Colon (tissue), 2 donors: ENCODE data around the gene VAV2.

Experiments used
- FAIRE-seq: peaks from 2 replicates; lab custom pipeline; 2012; peaks lifted over from hg19 to GRCh38; lab: Jason Lieb, UNC
- donor health status: control.
- donor health status: control.

The VAV2 gene

GRCh38 chr9:133950629-133951111, 41.5 kb downstream of the VAV2 start:
- FAIRE-seq: no peak

GRCh38 chr9:133950192-133950591, 41.9 kb downstream of the VAV2 start:
- no peak for FAIRE-seq

GRCh38 chr9:133949486-133950061, 42.5 kb downstream of the VAV2 start:
- FAIRE-seq: no peak

GRCh38 chr9:133948561-133949485, 43.3 kb downstream of the VAV2 start:
- no peak for FAIRE-seq

- no peak for FAIRE-seq
Observed at GRCh38 chr9:133948131-133948530, 44.0 kb downstream of the VAV2 start.

- FAIRE-seq: no peak
Observed at GRCh38 chr9:133946840-133947486, 45.2 kb downstream of the VAV2 start.

GRCh38 chr9:133945977-133946753, 46.0 kb downstream of the VAV2 start:
- no peak for FAIRE-seq

- FAIRE-seq: no peak
Observed at GRCh38 chr9:133945314-133945975, 46.7 kb downstream of the VAV2 start.

- FAIRE-seq: no peak
Observed at GRCh38 chr9:133944746-133945135, 47.4 kb downstream of the VAV2 start.

GRCh38 chr9:133943781-133944745, 48.1 kb downstream of the VAV2 start:
- no peak for FAIRE-seq

GRCh38 chr9:133943036-133943780, 48.9 kb downstream of the VAV2 start:
- no peak for FAIRE-seq

- FAIRE-seq: no peak
Observed at GRCh38 chr9:133942206-133942975, 49.7 kb downstream of the VAV2 start.

GRCh38 chr9:133939845-133940244, 52.3 kb downstream of the VAV2 start:
- FAIRE-seq: no peak

- no peak for FAIRE-seq
Observed at GRCh38 chr9:133939171-133939785, 52.8 kb downstream of the VAV2 start.

GRCh38 chr9:133938753-133939152, 53.4 kb downstream of the VAV2 start:
- no peak for FAIRE-seq

GRCh38 chr9:133938086-133938485, 54.0 kb downstream of the VAV2 start:
- FAIRE-seq: no peak

GRCh38 chr9:133937120-133937519, 55.0 kb downstream of the VAV2 start:
- no peak for FAIRE-seq

GRCh38 chr9:133935328-133936005, 56.7 kb downstream of the VAV2 start:
- FAIRE-seq: no peak
